Ovary (tissue), 9 donors: Measurements from ENCODE around the gene NDST3. TPM values are rescaled to one million over a fixed set of nuclear protein-coding genes. Genes with fewer than 3 reads are reported as not detected.
"Not testable (repeated sequence)": the region's sequence is repeated elsewhere in the genome, so short reads cannot be mapped to it uniquely, and the experiment has no call there.

Experiments
- DNase-seq, 5 donors: peaks; one replicate each; pipeline ENCODE4 v3.0.0-alpha.2; 2019 to 2020
- H3K27ac ChIP-seq, 2 donors: fragments of 200-600 bp; one replicate each; pipeline versions ENCODE4 v1.5.1 to v1.8.0; 2019 to 2022
- H3K27me3 ChIP-seq: fragments of 200-600 bp; one replicate; pipeline ENCODE4 v1.8.0; 2022
- H3K36me3 ChIP-seq: fragments of 200-600 bp; sonication (generic); one replicate; pipeline ENCODE4 v1.5.1; 2019
- H3K4me1 ChIP-seq: one replicate; pipeline ENCODE4 v1.8.1; 2013; ENCODE audit warnings: mild to moderate bottlenecking, moderate library complexity; ENCODE audit not compliant: insufficient read depth
- H3K4me3 ChIP-seq: fragments of 200-600 bp; sonication (generic); one replicate; pipeline ENCODE4 v1.5.1; 2017
- H3K9me3 ChIP-seq, 2 donors: fragments of 200-600 bp in 1 of 2; sonication (generic) in 1 of 2; one replicate each; pipeline versions ENCODE4 v1.5.1 to v1.8.1; 2013 to 2019; ENCODE audit warnings: mild to moderate bottlenecking in 1 of 2, moderate library complexity in 1 of 2
- CTCF ChIP-seq, 3 donors: fragments of 450-650 bp in 2 of 3; fragments of 200-600 bp in 1 of 3; IDR thresholded peaks; one replicate each; pipeline versions ENCODE4 v1.5.1 to v1.8.0; 2016 to 2022; ENCODE audit warnings: antibody characterized with exemption in 3 of 3, mild to moderate bottlenecking in 1 of 3
- EP300 ChIP-seq: sonication (generic); formaldehyde crosslinking; IDR thresholded peaks from one replicate; pipeline ENCODE4 v1.6.1; 2017; ENCODE audit warnings: antibody characterized with exemption
- POLR2A ChIP-seq: fragments of 450-650 bp; IDR thresholded peaks from one replicate; pipeline ENCODE4 v1.6.1; 2017; ENCODE audit warnings: antibody characterized with exemption, mild to moderate bottlenecking, moderate library complexity
- WGBS, 3 donors: extraction: QIAGEN DNeasy Blood & Tissue Kit in 1 of 3; methylation state at CpG; one replicate each; pipeline versions ENCODE4 v1.1.5 to v1.1.7; 2013 to 2017; 5-methylcytosine and 5-hydroxymethylcytosine counted together
- intact Hi-C, 4 donors: fragments of 100-400 bp; cut with DNase I; formaldehyde crosslinking; loops; one replicate each; pipeline versions ENCODE4 v1.11.0 to v1.15.1; 2022 to 2023
- polyA plus RNA-seq, 2 donors: library from polyadenylated mRNA; stranded (reverse); fragments of 200-250 nt in 1 of 2; fragments of 350-450 nt in 1 of 2; fragmentation: Illumina TruSeq in 1 of 2; extraction: RNeasy Lipid Tissue Mini Kit (QIAGEN cat#74804) in 1 of 2; gene quantifications; one replicate each; pipeline ENCODE4 v1.2.3, GENCODE V29; 2013 to 2014
- total RNA-seq, 7 donors: library from RNA; depleted of rRNA in 2 of 7; stranded (reverse); fragments of >200 nt in 2 of 7; fragmentation: NEBNext Ultra II Directional in 3 of 7; extraction: Animal tissue kit (Norgen Biotek cat#: 25700) in 3 of 7; gene quantifications; one replicate each; pipeline versions ENCODE4 v1.1.0 to v1.2.4, GENCODE V29; 2016 to 2023
- donor health status: DM: no; HTN: no; CAD: no; lungs with moderate emphysema.
- donor health status: DM: no; HTN: no; CAD: no.
- donor health status: Bipolar disorder and iron deficiency.
- donor health status: DM: yes; HTN: yes; CAD: no.
- donor health status: DM: no; HTN: no; CAD: no.
- donor health status: DM: yes; HTN: yes; CAD: no.

Gene NDST3
- total and polyA plus RNA-seq, 9 donors, result 0.02 to 2.4 (median 0.07) TPM; not detected in 2

DNA sequence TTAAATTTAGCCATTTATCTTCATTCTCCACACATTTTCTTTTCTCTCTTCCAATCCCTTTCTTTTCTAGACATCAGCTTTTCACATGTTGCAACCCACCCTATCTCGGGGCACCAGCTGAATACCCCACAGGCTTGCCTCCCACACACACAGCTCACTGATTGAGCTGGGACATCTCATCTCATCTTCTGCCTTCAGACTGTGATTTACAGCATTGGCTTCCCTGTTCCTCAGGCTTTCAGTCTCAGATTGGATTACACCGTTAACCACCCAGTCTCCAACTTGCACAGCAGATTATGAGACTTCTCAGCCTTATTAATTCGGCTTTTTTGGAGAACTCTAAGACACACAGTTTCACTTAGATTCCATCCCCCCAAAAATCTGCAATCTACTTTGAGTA lies 224.8 kb downstream of the NDST3 start:
- WGBS, 3 donors, result 68 to 71% (median 70%) methylated on average over 3 of the region's 3 CpGs
- Histone ChIP-seq H3K4me3 (no peak overlapping the region), H3K27ac (no peak overlapping the region), H3K4me1 (no peaks in the 10 kb centered on the region), H3K9me3 (no peaks in the 10 kb centered on the region), H3K36me3 (no peaks in the 10 kb centered on the region), H3K27me3 (no peaks in the 10 kb centered on the region)
- DNase-seq, result no peak
- TF ChIP-seq EP300, result no peak
- no peak for TF ChIP-seq POLR2A
- no peak for TF ChIP-seq CTCF (IDR thresholded peaks at IDR 0.05)
- intact Hi-C loops, result no loop called here

- DNase-seq, result no peak
Observed at GRCh38 chr4:118260309-118260708, 226.0 kb downstream of the NDST3 start.

GRCh38 chr4:118264096-118264495 lies 229.8 kb downstream of the NDST3 start:
- TF ChIP-seq CTCF (IDR thresholded peaks at IDR 0.05) (no peak), EP300 (no peak), POLR2A (no peak)
- intact Hi-C loops, result no loop called here
- H3K4me1 ChIP-seq, result peaks cover 3% of the 10 kb centered on the region

More at GRCh38 chr4:118260309-118260708, 226.0 kb downstream of the NDST3 start:
- no peaks in the 10 kb centered on the region for H3K9me3 ChIP-seq
- no peak overlapping the region for H3K4me3 ChIP-seq
- no peak overlapping the region for H3K27ac ChIP-seq
- TF ChIP-seq CTCF (IDR thresholded peaks at IDR 0.05) (no peak), POLR2A (no peak), EP300 (no peak)
- no peaks in the 10 kb centered on the region for H3K4me1 ChIP-seq
- intact Hi-C loops, result no loop called here
- no peaks in the 10 kb centered on the region for H3K27me3 ChIP-seq
- WGBS, 3 donors, result 90 to 95% (median 94%) methylated on average over 2 of the region's 2 CpGs
- H3K36me3 ChIP-seq, result no peaks in the 10 kb centered on the region

GRCh38 chr4:118265312-118266144 lies 231.2 kb downstream of the NDST3 start:
- Histone ChIP-seq H3K27me3 (no peaks in the 10 kb centered on the region), H3K36me3 (no peaks in the 10 kb centered on the region), H3K27ac (no peak overlapping the region), H3K4me3 (peak overlapping the region; percentile 30), H3K4me1 (peaks cover 3% of the 10 kb centered on the region), H3K9me3 (no peaks in the 10 kb centered on the region)
- DNase-seq, result peak in 3 of 5 donors; percentile 11 to 55 (median 49)
- WGBS, 3 donors, result 11 to 41% (median 31%) methylated on average over 35 to 64 of the region's 64 CpGs
- no peak for TF ChIP-seq CTCF (IDR thresholded peaks at IDR 0.05)
- intact Hi-C loops, result no loop called here

More at GRCh38 chr4:118264096-118264495, 229.8 kb downstream of the NDST3 start:
- no peak for DNase-seq
- Histone ChIP-seq H3K4me3 (no peak overlapping the region), H3K27me3 (no peaks in the 10 kb centered on the region), H3K27ac (no peak overlapping the region), H3K9me3 (no peaks in the 10 kb centered on the region), H3K36me3 (no peaks in the 10 kb centered on the region)
- WGBS, 3 donors, result 96 to 97% (median 97%) methylated on average over 3 of the region's 3 CpGs

DNA sequence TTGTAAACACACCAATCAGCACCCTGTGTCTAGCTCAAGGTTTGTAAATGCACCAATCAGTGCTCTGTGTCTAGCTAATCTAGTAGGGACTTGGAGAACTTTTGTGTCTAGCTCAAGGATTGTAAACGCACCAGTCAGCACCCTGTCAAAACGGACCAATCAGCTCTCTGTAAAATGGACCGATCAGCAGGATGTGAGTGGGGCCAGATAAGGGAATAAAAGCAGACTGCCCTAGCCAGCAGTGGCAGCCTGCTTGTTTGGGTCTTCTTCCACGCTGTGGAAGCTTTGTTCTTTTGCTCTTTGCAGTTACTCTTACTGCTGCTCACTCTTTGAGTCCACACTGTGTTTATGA lies 231.8 kb downstream of the NDST3 start:
- H3K36me3 ChIP-seq, H3K27me3 ChIP-seq, intact Hi-C loops, DNase-seq, H3K9me3 ChIP-seq, H3K27ac ChIP-seq, H3K4me3 ChIP-seq, H3K4me1 ChIP-seq: not testable (repeated sequence)
- 84 to 88% (median 86%) methylated on average over 4 of the region's 4 CpGs for WGBS, 3 donors
